Adrenal gland (tissue), 5 donors: Measurements from ENCODE around the gene SEC14L5.

Experiments used
- POLR2A ChIP-seq, 2 donors: fragments of 450-650 bp; IDR thresholded peaks; one replicate each; pipeline ENCODE4 v1.6.1; 2017; ENCODE audit warnings: antibody characterized with exemption in 2 of 2, mild to moderate bottlenecking in 2 of 2, moderate library complexity in 1 of 2
- TF ChIP-seq, protein P1 (sequence below), 6 experiments: fragments of 450-650 bp in 4 of 6; fragments of 200-600 bp in 2 of 6; sonication (generic) in 1 of 6; IDR thresholded peaks; 1 replicate in 5 of 6; 2 replicates in 1 of 6; pipeline versions ENCODE4 v1.5.1 to v1.8.0; 2016 to 2021; ENCODE audit warnings: antibody characterized with exemption in 6 of 6, mild to moderate bottlenecking in 2 of 6, moderate library complexity in 1 of 6
- donor health status: DM: no; HTN: no; CAD: no.

DNA sequence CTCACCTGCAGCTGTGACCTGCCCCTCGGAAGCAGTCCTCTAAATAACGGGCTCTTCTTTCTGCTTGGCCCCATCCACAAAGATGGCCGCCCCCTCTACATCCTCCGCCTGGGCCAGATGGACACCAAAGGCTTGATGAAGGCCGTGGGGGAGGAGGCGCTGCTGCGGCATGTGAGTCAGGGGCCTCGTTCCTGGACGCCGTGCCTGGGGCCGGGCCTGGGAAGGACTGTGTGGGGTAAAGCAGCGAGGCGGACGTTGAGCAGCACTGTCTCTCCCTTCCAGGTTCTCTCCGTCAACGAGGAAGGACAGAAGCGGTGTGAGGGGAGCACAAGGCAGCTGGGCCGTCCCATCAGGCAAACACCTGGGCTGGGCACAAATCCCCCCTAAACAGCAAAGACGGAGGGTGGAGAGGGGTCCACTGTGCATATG is 42.5 kb downstream of the SEC14L5 start:
- TF ChIP-seq, protein P1, sequence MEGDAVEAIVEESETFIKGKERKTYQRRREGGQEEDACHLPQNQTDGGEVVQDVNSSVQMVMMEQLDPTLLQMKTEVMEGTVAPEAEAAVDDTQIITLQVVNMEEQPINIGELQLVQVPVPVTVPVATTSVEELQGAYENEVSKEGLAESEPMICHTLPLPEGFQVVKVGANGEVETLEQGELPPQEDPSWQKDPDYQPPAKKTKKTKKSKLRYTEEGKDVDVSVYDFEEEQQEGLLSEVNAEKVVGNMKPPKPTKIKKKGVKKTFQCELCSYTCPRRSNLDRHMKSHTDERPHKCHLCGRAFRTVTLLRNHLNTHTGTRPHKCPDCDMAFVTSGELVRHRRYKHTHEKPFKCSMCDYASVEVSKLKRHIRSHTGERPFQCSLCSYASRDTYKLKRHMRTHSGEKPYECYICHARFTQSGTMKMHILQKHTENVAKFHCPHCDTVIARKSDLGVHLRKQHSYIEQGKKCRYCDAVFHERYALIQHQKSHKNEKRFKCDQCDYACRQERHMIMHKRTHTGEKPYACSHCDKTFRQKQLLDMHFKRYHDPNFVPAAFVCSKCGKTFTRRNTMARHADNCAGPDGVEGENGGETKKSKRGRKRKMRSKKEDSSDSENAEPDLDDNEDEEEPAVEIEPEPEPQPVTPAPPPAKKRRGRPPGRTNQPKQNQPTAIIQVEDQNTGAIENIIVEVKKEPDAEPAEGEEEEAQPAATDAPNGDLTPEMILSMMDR (IDR thresholded peaks at IDR 0.05): no peak
- TF ChIP-seq POLR2A (IDR thresholded peaks at IDR 0.05): no peak
